ENCODE measurements around the gene CARHSP1.
A peak's percentile ranks its signal among the peaks of the same experiment; 100 is the strongest.

The CARHSP1 gene

DNA sequence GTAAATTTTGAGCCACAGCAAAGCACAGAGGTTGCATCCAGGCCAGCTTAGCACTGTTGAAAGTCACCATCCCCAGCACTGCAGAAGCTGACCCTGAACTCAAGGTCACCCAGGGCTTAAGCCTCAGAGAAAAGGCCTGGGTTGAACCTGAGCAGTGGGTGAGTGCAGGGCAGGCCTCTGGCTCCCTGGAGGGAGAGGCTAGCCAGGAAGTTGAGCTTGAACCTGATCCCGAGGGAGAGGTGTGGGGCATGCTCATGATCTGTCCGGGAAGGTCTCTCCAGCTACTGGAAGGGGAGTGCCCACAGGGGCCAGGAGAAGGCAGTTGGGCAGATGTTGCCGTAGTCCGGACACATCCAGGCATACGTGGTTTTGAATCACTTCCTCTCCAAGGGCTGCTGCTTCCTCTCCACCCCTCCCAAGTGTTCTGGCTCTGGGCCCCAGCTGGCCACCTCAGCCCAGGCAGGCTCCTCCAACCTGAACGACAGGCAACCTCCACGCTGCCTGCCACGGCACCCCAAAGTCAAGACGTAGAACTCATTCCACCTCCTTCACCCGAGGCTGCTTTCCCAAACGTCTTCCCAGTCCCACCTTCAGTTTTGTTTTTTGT, 18.4 kb downstream of the CARHSP1 start:
- TF ChIP-seq, protein P1, sequence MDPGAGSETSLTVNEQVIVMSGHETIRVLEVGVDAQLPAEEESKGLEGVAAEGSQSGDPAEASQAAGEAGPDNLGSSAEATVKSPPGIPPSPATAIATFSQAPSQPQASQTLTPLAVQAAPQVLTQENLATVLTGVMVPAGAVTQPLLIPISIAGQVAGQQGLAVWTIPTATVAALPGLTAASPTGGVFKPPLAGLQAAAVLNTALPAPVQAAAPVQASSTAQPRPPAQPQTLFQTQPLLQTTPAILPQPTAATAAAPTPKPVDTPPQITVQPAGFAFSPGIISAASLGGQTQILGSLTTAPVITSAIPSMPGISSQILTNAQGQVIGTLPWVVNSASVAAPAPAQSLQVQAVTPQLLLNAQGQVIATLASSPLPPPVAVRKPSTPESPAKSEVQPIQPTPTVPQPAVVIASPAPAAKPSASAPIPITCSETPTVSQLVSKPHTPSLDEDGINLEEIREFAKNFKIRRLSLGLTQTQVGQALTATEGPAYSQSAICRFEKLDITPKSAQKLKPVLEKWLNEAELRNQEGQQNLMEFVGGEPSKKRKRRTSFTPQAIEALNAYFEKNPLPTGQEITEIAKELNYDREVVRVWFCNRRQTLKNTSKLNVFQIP (CRISPR knock-in tag; IDR thresholded peaks at IDR 0.05; ENCODE audit: borderline replicate concordance, low read depth): no peak
- TF ChIP-seq ARNTL (CRISPR knock-in tag; IDR thresholded peaks at IDR 0.05; ENCODE audit: borderline replicate concordance, low read depth) (no peak), SNAI2 (CRISPR knock-in tag; IDR thresholded peaks at IDR 0.05) (no peak), ZNF8 (CRISPR knock-in tag; IDR thresholded peaks at IDR 0.05) (no peak), ZC3H10 (CRISPR knock-in tag; IDR thresholded peaks at IDR 0.05) (no peak), TOX (CRISPR knock-in tag; IDR thresholded peaks at IDR 0.05; ENCODE audit: borderline replicate concordance) (no peak), PATZ1 (CRISPR knock-in tag; IDR thresholded peaks at IDR 0.05; ENCODE audit: borderline replicate concordance) (no peak)
- TF ChIP-seq, protein P2, sequence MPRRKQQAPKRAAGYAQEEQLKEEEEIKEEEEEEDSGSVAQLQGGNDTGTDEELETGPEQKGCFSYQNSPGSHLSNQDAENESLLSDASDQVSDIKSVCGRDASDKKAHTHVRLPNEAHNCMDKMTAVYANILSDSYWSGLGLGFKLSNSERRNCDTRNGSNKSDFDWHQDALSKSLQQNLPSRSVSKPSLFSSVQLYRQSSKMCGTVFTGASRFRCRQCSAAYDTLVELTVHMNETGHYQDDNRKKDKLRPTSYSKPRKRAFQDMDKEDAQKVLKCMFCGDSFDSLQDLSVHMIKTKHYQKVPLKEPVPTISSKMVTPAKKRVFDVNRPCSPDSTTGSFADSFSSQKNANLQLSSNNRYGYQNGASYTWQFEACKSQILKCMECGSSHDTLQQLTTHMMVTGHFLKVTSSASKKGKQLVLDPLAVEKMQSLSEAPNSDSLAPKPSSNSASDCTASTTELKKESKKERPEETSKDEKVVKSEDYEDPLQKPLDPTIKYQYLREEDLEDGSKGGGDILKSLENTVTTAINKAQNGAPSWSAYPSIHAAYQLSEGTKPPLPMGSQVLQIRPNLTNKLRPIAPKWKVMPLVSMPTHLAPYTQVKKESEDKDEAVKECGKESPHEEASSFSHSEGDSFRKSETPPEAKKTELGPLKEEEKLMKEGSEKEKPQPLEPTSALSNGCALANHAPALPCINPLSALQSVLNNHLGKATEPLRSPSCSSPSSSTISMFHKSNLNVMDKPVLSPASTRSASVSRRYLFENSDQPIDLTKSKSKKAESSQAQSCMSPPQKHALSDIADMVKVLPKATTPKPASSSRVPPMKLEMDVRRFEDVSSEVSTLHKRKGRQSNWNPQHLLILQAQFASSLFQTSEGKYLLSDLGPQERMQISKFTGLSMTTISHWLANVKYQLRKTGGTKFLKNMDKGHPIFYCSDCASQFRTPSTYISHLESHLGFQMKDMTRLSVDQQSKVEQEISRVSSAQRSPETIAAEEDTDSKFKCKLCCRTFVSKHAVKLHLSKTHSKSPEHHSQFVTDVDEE (CRISPR knock-in tag; IDR thresholded peaks at IDR 0.05): no peak
- ATAC-seq: peak; percentile 64

DNA sequence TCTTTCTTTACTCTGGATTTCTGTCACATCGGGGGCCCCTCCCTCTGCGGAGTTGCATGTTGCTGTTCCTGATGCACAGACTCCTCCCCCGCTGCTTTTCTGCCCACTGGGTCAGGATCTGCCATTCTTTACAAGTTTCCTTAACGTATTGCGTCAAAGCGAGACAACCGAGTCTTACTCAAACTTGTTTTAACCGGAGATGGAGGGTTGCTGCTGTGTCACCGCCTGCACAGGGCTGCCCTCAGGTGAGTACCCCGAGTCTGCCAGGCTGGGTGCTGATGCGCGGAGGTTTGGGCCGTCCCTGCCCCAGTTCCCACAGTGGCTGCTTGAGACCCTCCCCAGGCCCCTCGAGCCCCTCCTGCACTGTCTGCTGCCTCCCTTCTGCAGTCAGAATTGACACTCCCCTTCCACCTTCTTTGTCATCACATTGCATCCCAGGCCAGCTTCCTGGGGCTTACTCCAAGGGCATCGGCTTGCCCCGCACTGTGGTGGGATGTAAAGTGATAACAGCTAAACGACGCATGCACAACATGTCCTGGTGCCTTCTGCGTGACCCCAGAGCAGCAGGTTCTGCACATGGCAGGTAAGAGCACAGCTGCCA, 19.3 kb downstream of the CARHSP1 start:
- ATAC-seq: peak; percentile 18
- no peak for TF ChIP-seq RARB (CRISPR knock-in tag; IDR thresholded peaks at IDR 0.05)
- TF ChIP-seq ZFP30 (CRISPR knock-in tag; IDR thresholded peaks at IDR 0.05): no peak
- TF ChIP-seq, protein P1 (CRISPR knock-in tag; IDR thresholded peaks at IDR 0.05; ENCODE audit: borderline replicate concordance, low read depth): no peak
- TF ChIP-seq OSR1 (CRISPR knock-in tag; IDR thresholded peaks at IDR 0.05): no peak
- TF ChIP-seq GLIS3 (CRISPR knock-in tag; IDR thresholded peaks at IDR 0.05): no peak
- no peak for TF ChIP-seq ZNF8 (CRISPR knock-in tag; IDR thresholded peaks at IDR 0.05)
- TF ChIP-seq ZNF70 (CRISPR knock-in tag; IDR thresholded peaks at IDR 0.05): no peak
- no peak for TF ChIP-seq ESRRG (CRISPR knock-in tag; IDR thresholded peaks at IDR 0.05)
- TF ChIP-seq, protein P2 (CRISPR knock-in tag; IDR thresholded peaks at IDR 0.05): no peak
- TF ChIP-seq PPARA (CRISPR knock-in tag; IDR thresholded peaks at IDR 0.05; ENCODE audit: borderline replicate concordance): no peak
- TF ChIP-seq CREB5 (CRISPR knock-in tag; IDR thresholded peaks at IDR 0.05; ENCODE audit: low read depth): no peak
- TF ChIP-seq SNAI2 (CRISPR knock-in tag; IDR thresholded peaks at IDR 0.05): no peak
- no peak for TF ChIP-seq ZFP3 (CRISPR knock-in tag; IDR thresholded peaks at IDR 0.05)
- TF ChIP-seq ARNTL (CRISPR knock-in tag; IDR thresholded peaks at IDR 0.05; ENCODE audit: borderline replicate concordance, low read depth): no peak
- TF ChIP-seq ISL1 (CRISPR knock-in tag; IDR thresholded peaks at IDR 0.05): no peak
- TF ChIP-seq TOX (CRISPR knock-in tag; IDR thresholded peaks at IDR 0.05; ENCODE audit: borderline replicate concordance): no peak
- no peak for TF ChIP-seq BACH2 (CRISPR knock-in tag; IDR thresholded peaks at IDR 0.05; ENCODE audit: borderline replicate concordance)
- TF ChIP-seq PATZ1 (CRISPR knock-in tag; IDR thresholded peaks at IDR 0.05; ENCODE audit: borderline replicate concordance): no peak
- no peak for TF ChIP-seq ZC3H10 (CRISPR knock-in tag; IDR thresholded peaks at IDR 0.05)
- TF ChIP-seq ZNF565 (CRISPR knock-in tag; conservative IDR thresholded peaks at IDR 0.05; ENCODE audit: low read depth): no peak

Measured in SK-N-SH treated with all-trans-retinoic acid at 6 μM for 48 hours (cell line).